BLaER1 treated with 17β-estradiol and CSF1 and Interleukin-3, amounts not matched to agents 10 nM and 100 nM (cell line): ENCODE measurements around the gene PGM2L1.
A peak's percentile ranks its signal among the peaks of the same experiment; 100 is the strongest.

Experiments
- H3K27ac ChIP-seq, 11 experiments: shearing (Covaris generic); formaldehyde crosslinking; 2 replicates each; pipeline ENCODE4 v1.8.1; 2022
- H3K27me3 ChIP-seq, 11 experiments: shearing (Covaris generic); formaldehyde crosslinking; 2 replicates each; pipeline ENCODE4 v1.8.1; 2022
- H3K36me3 ChIP-seq, 11 experiments: shearing (Covaris generic); formaldehyde crosslinking; 2 replicates each; pipeline ENCODE4 v1.8.1; 2022
- H3K4me1 ChIP-seq, 10 experiments: shearing (Covaris generic); formaldehyde crosslinking; 2 replicates each; pipeline ENCODE4 v1.8.1; 2022
- H3K4me2 ChIP-seq, 11 experiments: shearing (Covaris generic); formaldehyde crosslinking; 2 replicates each; pipeline ENCODE4 v1.8.1; 2022
- H3K4me3 ChIP-seq, 10 experiments: shearing (Covaris generic); formaldehyde crosslinking; 2 replicates each; pipeline ENCODE4 v1.8.1; 2022
- H3K9ac ChIP-seq, 11 experiments: shearing (Covaris generic); formaldehyde crosslinking; 2 replicates each; pipeline ENCODE4 v1.8.1; 2022
- H3K9me3 ChIP-seq, 11 experiments: shearing (Covaris generic); formaldehyde crosslinking; replicated peaks in 1 of 11; 2 replicates each; pipeline ENCODE4 v1.8.1; 2022
- H4K20me1 ChIP-seq, 11 experiments: shearing (Covaris generic); formaldehyde crosslinking; 2 replicates each; pipeline ENCODE4 v1.8.1; 2022
- Cebpa-rat ChIP-seq, 11 experiments: shearing (Covaris generic); IDR thresholded peaks; 2 replicates each; pipeline ENCODE4 v1.8.1; 2022

PGM2L1 gene

DNA sequence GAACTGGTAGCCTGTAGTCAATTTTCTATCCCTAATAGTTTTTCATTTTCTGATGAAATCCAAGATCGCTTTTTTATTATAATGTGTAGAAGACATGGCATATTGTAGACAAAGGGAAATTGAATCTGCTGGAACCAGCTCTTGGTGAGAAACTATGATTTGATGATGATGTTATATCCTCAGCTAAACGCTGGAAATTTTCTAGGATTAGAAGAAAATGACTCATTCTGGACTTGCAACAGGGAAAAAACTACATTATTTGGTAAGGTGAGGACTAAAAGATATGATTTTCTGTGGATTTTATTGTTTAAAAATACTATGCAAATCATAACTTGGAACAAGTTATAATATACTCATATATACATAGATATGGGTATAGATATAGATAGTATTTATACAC, 14.1 kb upstream of the PGM2L1 start:
- Histone ChIP-seq H3K36me3 (no peaks in the 10 kb centered on the region), H3K27ac (no peak overlapping the region), H3K4me1 (no peaks in the 10 kb centered on the region), H3K9me3 (no peaks in the 10 kb centered on the region), H4K20me1 (no peaks in the 10 kb centered on the region), H3K4me3 (no peak overlapping the region), H3K27me3 (no peaks in the 10 kb centered on the region), H3K9ac (no peak overlapping the region), H3K4me2 (no peak overlapping the region)
- no peak for TF ChIP-seq Cebpa-rat (IDR thresholded peaks at IDR 0.05)

DNA sequence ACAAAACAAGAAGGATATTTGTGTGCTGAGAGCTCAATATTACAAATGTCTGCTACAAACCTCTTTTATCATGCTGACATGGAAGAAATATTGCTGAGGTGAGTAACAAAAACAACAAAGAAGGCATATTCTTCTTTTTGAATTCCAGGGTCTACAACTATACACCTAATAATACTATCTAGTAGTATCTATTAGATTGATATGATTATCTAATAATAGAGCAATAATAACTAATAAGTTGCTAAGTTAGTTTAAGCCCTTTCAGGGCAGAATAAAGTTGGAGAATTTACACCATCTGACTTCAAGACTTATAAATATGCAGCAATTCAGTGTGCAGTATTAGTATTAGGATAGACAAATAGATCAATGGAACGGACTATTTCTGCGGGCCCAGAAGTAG, 11.4 kb upstream of the PGM2L1 start:
- Histone ChIP-seq H3K4me2 (no peak overlapping the region), H3K27ac (no peak overlapping the region), H3K9me3 (no peaks in the 10 kb centered on the region), H3K4me1 (peaks cover 0 to under 1% (median 0%) of the 10 kb centered on the region in 10 experiments; a peak in 1 of 20 replicates), H3K27me3 (no peaks in the 10 kb centered on the region), H4K20me1 (no peaks in the 10 kb centered on the region), H3K4me3 (no peak overlapping the region), H3K36me3 (no peaks in the 10 kb centered on the region), H3K9ac (no peak overlapping the region)
- no peak for TF ChIP-seq Cebpa-rat (IDR thresholded peaks at IDR 0.05)

DNA sequence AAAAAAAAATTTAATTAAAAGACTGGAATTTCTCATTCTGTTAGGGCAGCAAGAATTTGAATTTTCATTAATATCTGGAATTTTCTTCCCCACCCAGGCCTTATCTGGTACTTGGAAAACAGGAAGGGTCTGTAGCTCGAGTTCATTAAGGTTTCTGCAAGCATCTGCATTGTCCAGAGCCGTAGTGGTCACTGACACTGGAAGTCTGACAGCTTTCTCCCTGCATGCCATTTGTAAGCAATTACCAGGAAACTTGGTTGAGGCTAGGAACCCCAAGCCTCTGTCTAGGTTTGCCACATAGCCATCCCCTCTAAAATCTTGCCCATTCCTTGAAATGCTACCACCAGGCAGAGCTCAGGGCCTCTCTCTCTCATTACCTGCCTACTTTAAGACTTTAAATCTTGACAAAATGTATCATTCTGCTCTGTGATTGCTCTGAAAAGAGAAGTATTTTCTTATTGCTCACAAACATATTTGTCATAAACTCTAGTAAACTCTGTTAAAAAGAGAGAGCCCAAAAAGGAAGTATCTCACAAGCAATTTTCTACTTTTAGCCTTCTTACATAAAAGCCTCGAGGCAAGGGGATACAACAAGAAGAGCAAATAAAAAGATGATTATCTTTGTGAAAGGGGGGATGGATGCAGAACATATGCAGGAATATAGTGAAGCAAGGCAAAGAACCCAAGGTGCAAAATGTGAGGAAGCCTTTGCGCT, 5.5 kb upstream of the PGM2L1 start:
- Histone ChIP-seq H3K4me2 (peak overlapping the region in 2 of 11 experiments; percentile 60 to 78; a peak in 4 of 22 replicates), H4K20me1 (no peaks in the 10 kb centered on the region), H3K4me1 (peaks cover 0 to 19% (median 6%) of the 10 kb centered on the region in 10 experiments; a peak in 9 of 20 replicates), H3K9me3 (no peaks in the 10 kb centered on the region), H3K9ac (peak overlapping the region in 2 of 11 experiments; percentile 34 to 44; a peak in 2 of 22 replicates), H3K36me3 (no peaks in the 10 kb centered on the region), H3K4me3 (no peak overlapping the region), H3K27ac (peak overlapping the region in 2 of 11 experiments; percentile 56 to 60; a peak in 2 of 22 replicates), H3K27me3 (no peaks in the 10 kb centered on the region)
- no peak for TF ChIP-seq Cebpa-rat (IDR thresholded peaks at IDR 0.05)

DNA sequence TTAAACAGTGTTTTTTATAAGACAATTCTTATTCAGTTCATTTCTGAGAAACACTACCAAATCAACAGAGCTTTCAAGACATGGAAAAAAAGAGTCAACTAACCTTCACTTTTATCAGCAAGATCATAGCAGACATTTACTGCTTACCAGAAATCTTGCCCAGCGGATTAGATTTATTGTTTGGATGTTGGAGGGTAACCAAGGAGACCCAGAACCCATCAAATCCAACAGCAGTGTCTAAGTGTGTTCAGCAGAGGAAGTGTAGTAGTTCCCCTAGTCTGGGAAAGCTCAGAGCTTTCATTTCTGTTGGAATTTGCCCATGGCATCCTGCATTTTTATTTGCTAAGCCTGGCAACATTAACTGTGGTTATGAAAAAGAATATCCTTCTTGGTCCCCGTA, 2.4 kb upstream of the PGM2L1 start:
- Histone ChIP-seq H3K4me2 (no peak overlapping the region), H4K20me1 (no peaks in the 10 kb centered on the region), H3K9ac (no peak overlapping the region), H3K36me3 (no peaks in the 10 kb centered on the region), H3K27ac (no peak overlapping the region), H3K9me3 (no peaks in the 10 kb centered on the region), H3K27me3 (no peaks in the 10 kb centered on the region), H3K4me3 (no peak overlapping the region), H3K4me1 (peaks cover 5 to 19% (median 13%) of the 10 kb centered on the region in 10 experiments; a peak in 15 of 20 replicates)
- no peak for TF ChIP-seq Cebpa-rat (IDR thresholded peaks at IDR 0.05)

DNA sequence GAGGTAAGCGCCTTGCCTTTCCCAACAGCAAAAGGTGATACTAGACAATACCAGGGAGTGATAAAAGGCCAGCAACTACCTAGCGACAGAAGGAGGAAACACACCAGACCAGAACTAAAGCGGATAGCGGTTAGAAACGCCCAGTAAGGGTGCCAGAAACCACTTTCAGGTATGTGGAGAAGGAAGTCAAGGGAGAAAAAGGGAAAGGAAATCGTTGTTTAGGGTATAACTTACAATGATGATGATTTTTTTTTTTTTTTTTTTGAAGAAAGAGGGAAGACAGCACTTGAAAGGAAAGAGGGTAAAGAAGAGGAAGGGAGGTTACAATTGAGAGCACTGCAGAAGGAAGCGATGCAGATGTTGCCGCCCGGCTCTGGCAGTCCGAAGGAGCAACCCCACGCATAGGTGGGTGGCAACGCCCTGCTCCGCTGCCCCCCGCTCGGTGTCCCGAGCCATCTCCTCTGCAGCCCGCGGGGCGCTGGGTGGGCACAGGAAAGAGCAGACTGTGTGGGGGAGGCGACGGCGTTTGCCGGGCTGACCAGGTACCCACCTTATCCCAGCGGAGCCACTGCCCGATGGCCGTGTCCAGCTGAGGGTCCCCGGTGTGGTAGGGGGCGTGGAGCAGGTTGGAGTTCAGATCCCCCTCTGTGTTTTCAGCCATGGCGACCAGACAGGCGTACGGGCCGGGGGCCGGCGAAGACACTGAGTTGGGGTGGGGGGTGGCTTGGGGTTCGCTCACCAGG, 561 bp downstream of the PGM2L1 start:
- no peaks in the 10 kb centered on the region for H3K27me3 ChIP-seq
- TF ChIP-seq Cebpa-rat (IDR thresholded peaks at IDR 0.05): no peak
- no peaks in the 10 kb centered on the region for H3K36me3 ChIP-seq
- H4K20me1 ChIP-seq: no peaks in the 10 kb centered on the region; a peak in 3 of 22 replicates
- peak overlapping the region; percentile 82 to 95 (median 90) for H3K4me2 ChIP-seq
- peak overlapping the region; percentile 62 to 88 (median 79) for H3K27ac ChIP-seq
- H3K9me3 ChIP-seq: no peaks in the 10 kb centered on the region
- peak overlapping the region; percentile 80 to 88 (median 86) for H3K9ac ChIP-seq
- peaks cover 0 to 17% (median 8%) of the 10 kb centered on the region in 10 experiments; a peak in 13 of 20 replicates for H3K4me1 ChIP-seq
- H3K4me3 ChIP-seq: peak overlapping the region; percentile 72 to 99 (median 90)

DNA sequence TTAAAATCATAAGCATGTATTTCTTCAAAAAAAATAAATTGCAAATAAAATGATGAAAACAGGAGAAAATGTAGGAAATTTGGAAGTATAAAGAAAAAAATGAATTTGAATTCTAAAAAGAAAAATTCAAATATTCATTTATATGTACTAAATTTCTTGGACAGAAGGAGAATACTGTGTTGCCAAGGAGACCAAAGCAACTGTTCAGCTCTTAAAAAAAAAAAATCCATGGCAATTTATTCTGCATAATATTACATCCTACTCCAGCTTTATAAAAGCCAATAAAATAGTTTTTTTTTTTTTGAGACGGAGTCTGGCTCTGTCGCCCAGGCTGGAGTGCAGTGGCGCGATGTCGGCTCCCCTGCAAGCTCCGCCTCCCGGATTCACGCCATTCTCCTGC, 6.0 kb downstream of the PGM2L1 start:
- no peak for TF ChIP-seq Cebpa-rat (IDR thresholded peaks at IDR 0.05)
- no peak overlapping the region for H3K4me3 ChIP-seq
- no peak overlapping the region for H3K9ac ChIP-seq
- H3K4me1 ChIP-seq: peaks cover 6 to 30% (median 15%) of the 10 kb centered on the region in 10 experiments; a peak in 17 of 20 replicates
- no peaks in the 10 kb centered on the region for H3K9me3 ChIP-seq
- no peaks in the 10 kb centered on the region for H3K27me3 ChIP-seq
- no peaks in the 10 kb centered on the region for H3K36me3 ChIP-seq
- H3K27ac ChIP-seq: no peak overlapping the region
- H3K4me2 ChIP-seq: no peak overlapping the region
- H4K20me1 ChIP-seq: no peaks in the 10 kb centered on the region; a peak in 3 of 22 replicates

DNA sequence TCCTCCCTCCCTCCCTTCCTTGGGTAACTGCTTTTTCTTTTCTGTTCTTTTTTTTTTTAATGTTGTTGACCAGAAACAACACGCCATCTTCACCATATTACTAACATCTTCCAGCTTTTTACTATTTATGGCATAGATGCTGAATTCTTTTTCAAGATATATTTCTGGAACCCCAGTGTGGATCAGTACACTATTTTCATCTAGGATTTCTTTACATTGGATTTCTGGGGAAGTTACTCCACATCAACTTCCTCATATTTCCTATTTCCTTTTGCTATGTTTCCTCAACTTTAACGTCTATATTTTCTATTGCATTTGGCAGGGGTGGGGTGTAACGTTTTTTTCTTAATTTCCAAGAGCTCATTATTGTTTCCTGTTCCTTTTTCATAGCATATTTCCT, 7.0 kb downstream of the PGM2L1 start:
- H3K36me3 ChIP-seq: no peaks in the 10 kb centered on the region
- H3K4me1 ChIP-seq: peaks cover 0 to 20% (median 13%) of the 10 kb centered on the region in 10 experiments; a peak in 15 of 20 replicates
- H3K27me3 ChIP-seq: no peaks in the 10 kb centered on the region
- peak overlapping the region in 7 of 11 experiments; percentile 11 to 49 (median 19); a peak in 9 of 22 replicates for H3K4me2 ChIP-seq
- H3K9me3 ChIP-seq: no peaks in the 10 kb centered on the region
- no peaks in the 10 kb centered on the region; a peak in 3 of 22 replicates for H4K20me1 ChIP-seq
- TF ChIP-seq Cebpa-rat (IDR thresholded peaks at IDR 0.05): no peak
- H3K9ac ChIP-seq: no peak overlapping the region
- H3K27ac ChIP-seq: no peak overlapping the region
- H3K4me3 ChIP-seq: no peak overlapping the region

DNA sequence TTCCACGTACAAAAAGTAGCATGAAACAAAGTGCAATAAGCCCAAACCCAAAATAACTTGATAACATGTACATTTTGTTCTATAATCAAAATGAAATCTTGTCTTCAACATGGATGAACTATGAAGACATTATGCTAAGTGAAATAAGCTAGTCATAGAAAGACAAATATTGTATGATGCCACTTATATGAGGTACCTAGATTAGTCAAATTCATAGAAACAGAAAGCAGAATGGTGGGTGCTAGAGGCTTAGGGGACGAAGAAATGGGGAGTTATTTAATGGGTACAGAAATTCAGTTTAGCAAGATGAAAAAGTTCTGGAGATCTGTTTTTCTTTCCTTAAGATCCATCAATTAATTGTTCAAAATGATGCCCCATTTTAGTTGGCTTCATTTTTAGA, 7.5 kb downstream of the PGM2L1 start:
- H3K9ac ChIP-seq: no peak overlapping the region

DNA sequence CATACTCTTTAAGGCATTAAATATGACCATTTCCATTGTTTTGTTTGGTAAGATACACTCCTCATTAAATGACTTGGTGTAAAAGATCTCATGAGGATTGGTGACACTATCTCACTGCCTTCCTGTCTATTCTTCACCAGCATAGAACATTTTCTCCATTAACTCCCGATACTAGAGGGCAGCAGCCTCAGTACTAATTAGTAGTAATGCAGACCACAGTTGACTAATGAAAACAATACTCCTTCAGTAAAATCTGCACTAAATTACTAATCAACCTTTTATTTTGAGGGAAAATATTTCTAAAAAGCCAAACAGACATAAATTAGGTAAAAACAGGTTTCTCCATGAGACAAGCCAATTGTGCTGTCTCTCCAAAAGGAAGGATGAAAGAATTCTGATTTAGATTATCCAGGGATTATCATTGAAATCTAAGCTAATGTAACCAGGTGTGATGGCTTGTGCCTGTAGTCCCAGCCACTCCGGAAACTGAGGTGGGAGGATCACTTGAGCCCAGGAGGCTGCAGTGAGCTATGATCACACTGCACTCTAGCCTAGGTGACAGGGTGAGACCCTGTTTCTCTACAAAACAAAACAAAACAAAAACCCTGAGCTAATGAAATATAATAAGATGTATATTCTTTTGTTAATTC, 9.4 kb downstream of the PGM2L1 start:
- H3K4me2 ChIP-seq: no peak overlapping the region
- no peaks in the 10 kb centered on the region for H3K27me3 ChIP-seq
- H3K4me3 ChIP-seq: no peak overlapping the region
- H3K4me1 ChIP-seq: peaks cover 0 to 20% (median 13%) of the 10 kb centered on the region in 10 experiments; a peak in 15 of 20 replicates
- peak overlapping the region in 1 of 11 experiments; percentile 20; a peak in 1 of 22 replicates for H3K27ac ChIP-seq
- no peaks in the 10 kb centered on the region for H3K36me3 ChIP-seq
- H4K20me1 ChIP-seq: no peaks in the 10 kb centered on the region; a peak in 3 of 22 replicates
- H3K9me3 ChIP-seq: no peaks in the 10 kb centered on the region
- H3K9ac ChIP-seq: no peak overlapping the region
- TF ChIP-seq Cebpa-rat (IDR thresholded peaks at IDR 0.05): no peak

More for the DNA sequence above, 7.5 kb downstream of the PGM2L1 start:
- Histone ChIP-seq H3K4me2 (peak overlapping the region in 4 of 11 experiments; percentile 11 to 49 (median 22); a peak in 5 of 22 replicates), H4K20me1 (no peaks in the 10 kb centered on the region; a peak in 3 of 22 replicates), H3K27me3 (no peaks in the 10 kb centered on the region), H3K4me1 (peaks cover 0 to 20% (median 13%) of the 10 kb centered on the region in 10 experiments; a peak in 15 of 20 replicates), H3K27ac (no peak overlapping the region), H3K4me3 (no peak overlapping the region), H3K9me3 (no peaks in the 10 kb centered on the region), H3K36me3 (no peaks in the 10 kb centered on the region)
- no peak for TF ChIP-seq Cebpa-rat (IDR thresholded peaks at IDR 0.05)
